ENCODE measurements around the gene RBM45. TPM values are rescaled to one million over a fixed set of nuclear protein-coding genes. Genes with fewer than 3 reads are reported as not detected.
"Not testable (repeated sequence)": the region's sequence is repeated elsewhere in the genome, so short reads cannot be mapped to it uniquely, and the experiment has no call there.

The RBM45 gene
- total and polyA plus RNA-seq, 10 donors: 13.0 to 19.3 (median 15.7) TPM

DNA sequence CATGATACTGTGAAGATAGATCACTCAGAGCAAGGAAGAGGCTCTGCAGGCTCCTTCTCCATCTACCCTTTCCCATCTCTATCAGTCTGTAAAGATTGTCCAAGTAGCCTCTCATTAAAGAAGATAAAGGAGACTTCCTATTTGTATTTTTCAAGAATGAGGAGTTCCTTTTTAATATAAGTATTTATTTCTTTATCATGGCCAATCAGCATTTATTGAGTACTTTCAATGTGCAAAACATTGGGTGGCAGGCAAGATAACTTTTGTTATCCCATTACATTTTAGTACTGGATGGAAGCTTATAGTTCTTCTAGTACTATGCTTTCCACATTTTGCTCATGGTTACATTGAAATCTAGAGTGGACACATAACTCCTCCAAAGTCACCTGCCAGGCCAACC, 36.1 kb upstream of the RBM45 start:
- intact Hi-C loops (cut with DNase I; ENCODE audit: low total_unique reads): loop anchor here (2.0 kb wide), 1 partner anchor 49 kb away; no protein-coding TSS in a partner anchor
- H3K27me3 ChIP-seq (replicated peaks in 1 of 7): peaks cover 0 to 47% (median 28%) of the 10 kb centered on the region in 7 donors
- no peaks in the 10 kb centered on the region for H3K36me3 ChIP-seq
- DNase-seq: no peak
- no peak for TF ChIP-seq POLR2A (IDR thresholded peaks at IDR 0.05)
- TF ChIP-seq POLR2AphosphoS5 (IDR thresholded peaks at IDR 0.05): no peak
- TF ChIP-seq, protein P1, sequence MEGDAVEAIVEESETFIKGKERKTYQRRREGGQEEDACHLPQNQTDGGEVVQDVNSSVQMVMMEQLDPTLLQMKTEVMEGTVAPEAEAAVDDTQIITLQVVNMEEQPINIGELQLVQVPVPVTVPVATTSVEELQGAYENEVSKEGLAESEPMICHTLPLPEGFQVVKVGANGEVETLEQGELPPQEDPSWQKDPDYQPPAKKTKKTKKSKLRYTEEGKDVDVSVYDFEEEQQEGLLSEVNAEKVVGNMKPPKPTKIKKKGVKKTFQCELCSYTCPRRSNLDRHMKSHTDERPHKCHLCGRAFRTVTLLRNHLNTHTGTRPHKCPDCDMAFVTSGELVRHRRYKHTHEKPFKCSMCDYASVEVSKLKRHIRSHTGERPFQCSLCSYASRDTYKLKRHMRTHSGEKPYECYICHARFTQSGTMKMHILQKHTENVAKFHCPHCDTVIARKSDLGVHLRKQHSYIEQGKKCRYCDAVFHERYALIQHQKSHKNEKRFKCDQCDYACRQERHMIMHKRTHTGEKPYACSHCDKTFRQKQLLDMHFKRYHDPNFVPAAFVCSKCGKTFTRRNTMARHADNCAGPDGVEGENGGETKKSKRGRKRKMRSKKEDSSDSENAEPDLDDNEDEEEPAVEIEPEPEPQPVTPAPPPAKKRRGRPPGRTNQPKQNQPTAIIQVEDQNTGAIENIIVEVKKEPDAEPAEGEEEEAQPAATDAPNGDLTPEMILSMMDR (IDR thresholded peaks at IDR 0.05 in 8 of 11, conservative IDR thresholded peaks at IDR 0.05 in 3 of 11): no peak
- H3K4me1 ChIP-seq: peaks cover 0 to 13% (median 7%) of the 10 kb centered on the region in 6 donors
- H3K9me3 ChIP-seq: peaks cover 0 to 8% (median 4%) of the 10 kb centered on the region in 8 donors
- no peak overlapping the region for H3K4me3 ChIP-seq
- no peak overlapping the region for H3K27ac ChIP-seq

DNA sequence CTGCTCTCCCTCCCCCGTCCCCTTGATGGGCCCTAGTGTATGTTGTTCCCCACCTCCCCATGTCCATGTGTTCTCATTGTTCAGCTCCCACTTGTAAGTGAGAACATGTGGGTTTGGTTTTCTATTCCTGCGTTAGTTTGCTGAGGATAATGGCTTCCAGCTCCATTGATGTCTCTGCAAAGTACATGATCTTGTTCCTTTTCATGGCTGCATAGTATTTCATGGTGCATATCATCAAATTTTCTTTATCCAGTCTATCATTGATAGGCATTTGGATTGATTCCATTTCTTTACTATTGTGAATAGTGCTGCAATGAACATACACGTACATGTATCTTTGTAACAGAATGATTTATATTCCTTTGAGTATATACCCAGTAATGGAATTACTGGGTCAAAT, 33.0 kb upstream of the RBM45 start:
- H3K27me3 ChIP-seq (replicated peaks in 1 of 7): peaks cover 0 to 17% (median 0%) of the 10 kb centered on the region in 7 donors
- WGBS, 5 donors: 69 to 93% (median 85%) methylated on average over 3 of the region's 3 CpGs
- H3K4me3 ChIP-seq; H3K27ac ChIP-seq; H3K36me3 ChIP-seq; intact Hi-C loops (cut with DNase I; ENCODE audit: low total_unique reads); H3K9me3 ChIP-seq; DNase-seq; H3K4me1 ChIP-seq: not testable (repeated sequence)

DNA sequence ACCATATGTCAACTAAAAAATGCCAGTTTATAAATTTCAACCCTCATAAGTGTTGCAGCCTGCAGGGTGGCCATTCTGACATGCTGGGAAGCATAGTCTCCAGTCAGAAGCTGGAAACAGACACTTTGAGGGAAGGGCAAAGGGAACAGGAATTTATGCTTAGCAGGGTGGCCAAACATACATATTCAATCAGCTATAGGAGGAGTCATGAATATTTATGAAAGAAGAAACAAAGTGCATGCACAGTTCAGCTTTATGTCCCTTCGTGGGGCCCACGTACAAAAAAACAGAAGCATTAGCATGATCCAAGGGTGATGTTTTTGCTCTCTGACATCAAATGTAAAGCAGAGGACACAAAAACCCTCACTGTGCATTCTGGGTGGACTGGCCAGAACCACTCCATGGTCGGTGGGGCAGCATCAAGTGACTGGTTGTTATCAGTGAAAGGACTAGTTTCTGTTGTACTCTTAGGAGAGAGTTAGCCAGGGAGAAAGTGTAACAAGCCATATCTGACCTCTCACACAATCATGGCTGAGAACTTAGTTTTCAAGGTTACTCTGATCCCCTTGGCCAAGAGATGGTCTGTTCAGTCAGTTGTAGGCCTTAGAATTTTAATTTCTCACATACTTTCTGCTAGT, 29.7 kb upstream of the RBM45 start:
- TF ChIP-seq POLR2AphosphoS5 (IDR thresholded peaks at IDR 0.05) (no peak), POLR2A (IDR thresholded peaks at IDR 0.05) (no peak)
- TF ChIP-seq, protein P1 (IDR thresholded peaks at IDR 0.05 in 8 of 11, conservative IDR thresholded peaks at IDR 0.05 in 3 of 11): no peak
- 79 to 95% (median 88%) methylated on average over 3 of the region's 3 CpGs for WGBS, 5 donors

DNA sequence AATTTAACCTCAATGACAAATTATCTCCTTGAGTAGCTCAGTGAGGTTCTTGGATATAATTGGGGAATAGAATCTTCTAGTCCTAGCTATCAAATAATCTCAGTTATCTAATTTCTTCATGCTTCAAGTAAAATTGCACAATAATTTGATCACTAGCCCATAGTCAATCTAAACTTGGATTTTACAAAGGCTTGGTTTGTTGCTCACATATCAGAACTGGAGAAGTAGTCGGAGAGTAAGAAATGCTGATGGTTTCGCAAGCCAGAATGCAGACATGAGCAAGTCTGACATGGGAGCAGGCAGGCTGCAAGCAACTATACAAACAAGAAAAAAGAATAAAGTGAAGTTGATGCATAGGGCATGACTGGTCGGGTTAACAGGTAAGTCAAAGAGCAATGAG, 28.0 kb upstream of the RBM45 start:
- no peak for DNase-seq
- Histone ChIP-seq H3K9me3 (peaks cover 0 to 5% (median 2%) of the 10 kb centered on the region in 8 donors), H3K27me3 (replicated peaks in 1 of 7) (no peaks in the 10 kb centered on the region), H3K4me1 (no peaks in the 10 kb centered on the region), H3K36me3 (no peaks in the 10 kb centered on the region), H3K4me3 (no peak overlapping the region), H3K27ac (no peak overlapping the region)
- intact Hi-C loops (cut with DNase I; ENCODE audit: low total_unique reads): no loop called here
- 73 to 87% (median 76%) methylated on average over 3 of the region's 3 CpGs for WGBS, 5 donors
- TF ChIP-seq, protein P1 (IDR thresholded peaks at IDR 0.05 in 8 of 11, conservative IDR thresholded peaks at IDR 0.05 in 3 of 11): no peak
- TF ChIP-seq POLR2AphosphoS5 (IDR thresholded peaks at IDR 0.05): no peak
- no peak for TF ChIP-seq POLR2A (IDR thresholded peaks at IDR 0.05)

More for the DNA sequence above, 29.7 kb upstream of the RBM45 start:
- Histone ChIP-seq H3K9me3 (peaks cover 0 to 8% (median 4%) of the 10 kb centered on the region in 8 donors), H3K4me1 (no peaks in the 10 kb centered on the region), H3K27me3 (replicated peaks in 1 of 7) (no peaks in the 10 kb centered on the region), H3K27ac (no peak overlapping the region), H3K36me3 (no peaks in the 10 kb centered on the region), H3K4me3 (no peak overlapping the region)
- intact Hi-C loops (cut with DNase I; ENCODE audit: low total_unique reads): no loop called here
- DNase-seq: no peak
